GM19035 (cell line): ENCODE results near the gene INPP5B.
"Not testable (repeated sequence)": the region's sequence is repeated elsewhere in the genome, so short reads cannot be mapped to it uniquely, and the experiment has no call there.

Experiments
- ATAC-seq: cut with Tn5 transposase; IDR thresholded peaks from one replicate; pipeline ENCODE4 v1.9.1; 2021; ENCODE audit not compliant: unreplicated experiment

Gene INPP5B

GRCh38 chr1:37915476-37916093, 31.3 kb downstream of the INPP5B start:
- no peak for ATAC-seq

DNA sequence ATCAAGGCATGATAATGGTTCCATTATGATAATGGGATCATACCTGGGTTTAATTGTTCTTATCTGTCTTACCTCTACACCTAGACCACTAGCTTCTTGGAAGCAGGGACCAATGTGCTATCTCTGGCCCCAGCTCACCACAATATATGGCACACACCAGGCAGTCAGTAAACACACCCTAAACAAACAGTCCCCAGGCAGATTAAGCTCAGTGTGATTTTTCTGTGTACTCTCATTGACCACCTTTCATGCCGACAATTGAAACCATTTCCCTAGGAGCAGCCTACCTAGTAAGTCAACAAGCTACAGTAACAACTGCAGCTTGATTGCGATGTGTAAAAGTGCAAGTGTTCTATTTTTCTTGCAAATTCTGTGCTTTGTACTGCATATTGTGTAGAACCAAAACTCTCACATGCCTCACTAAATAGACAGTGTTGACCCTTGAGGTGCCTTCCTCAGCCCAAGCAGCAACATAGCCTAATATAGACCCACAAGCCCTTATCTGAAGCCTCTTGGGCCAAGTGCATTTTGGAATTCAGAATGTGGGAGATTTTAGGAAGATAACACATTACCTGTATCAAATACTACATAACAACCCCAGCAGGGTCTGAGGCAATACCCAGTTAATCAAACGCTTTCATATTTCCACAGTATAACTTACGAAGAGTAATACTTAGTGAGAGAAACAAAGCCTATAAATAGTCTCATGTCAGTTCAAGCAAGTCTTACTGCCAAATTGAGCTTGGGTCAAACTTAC, 32.0 kb downstream of the INPP5B start:
- no peak for ATAC-seq

DNA sequence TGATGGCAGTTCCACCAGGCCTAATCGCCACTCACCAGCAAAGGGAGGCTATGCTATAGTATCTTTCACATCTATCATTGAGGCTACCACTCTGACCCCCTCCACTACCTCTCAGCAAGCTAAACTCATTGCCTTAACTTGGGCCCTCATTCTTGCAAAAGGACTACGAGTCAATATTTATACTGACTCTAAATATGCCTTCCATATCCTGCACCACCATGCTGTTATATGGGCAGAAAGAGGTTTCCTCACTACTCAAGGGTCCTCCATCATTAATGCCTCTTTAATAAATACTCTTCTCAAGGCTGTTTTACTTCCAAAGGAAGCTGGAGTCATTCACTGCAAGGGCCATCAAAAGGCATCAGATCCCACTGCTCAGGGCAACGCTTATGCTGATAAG, 35.4 kb downstream of the INPP5B start:
- ATAC-seq, result not testable (repeated sequence)

DNA sequence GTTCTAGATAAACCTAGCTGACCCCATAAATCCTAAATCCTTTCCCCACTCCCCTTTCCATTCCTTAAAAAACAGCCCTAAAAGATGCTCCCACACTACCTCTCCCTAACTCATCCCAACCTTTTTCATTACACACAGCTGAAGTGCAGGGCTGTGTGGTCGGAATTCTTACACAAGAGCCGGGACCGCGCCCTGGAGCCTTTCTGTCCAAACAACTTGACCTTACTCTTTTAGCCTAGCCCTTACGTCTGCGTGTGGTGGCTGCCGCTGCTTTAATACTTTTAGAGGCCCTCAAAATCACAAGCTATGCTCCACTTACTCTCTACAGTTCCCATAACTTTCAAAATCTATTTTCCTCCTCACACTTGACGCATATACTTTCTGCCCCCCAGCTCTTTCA, 36.0 kb downstream of the INPP5B start:
- not testable (repeated sequence) for ATAC-seq

- ATAC-seq, result not testable (repeated sequence)
Measured at GRCh38 chr1:37908531-37908930, 38.3 kb downstream of the INPP5B start.

- ATAC-seq, result not testable (repeated sequence)
Measured at GRCh38 chr1:37907416-37908125, 39.3 kb downstream of the INPP5B start.

GRCh38 chr1:37906591-37906990, 40.3 kb downstream of the INPP5B start:
- ATAC-seq, result not testable (repeated sequence)

DNA sequence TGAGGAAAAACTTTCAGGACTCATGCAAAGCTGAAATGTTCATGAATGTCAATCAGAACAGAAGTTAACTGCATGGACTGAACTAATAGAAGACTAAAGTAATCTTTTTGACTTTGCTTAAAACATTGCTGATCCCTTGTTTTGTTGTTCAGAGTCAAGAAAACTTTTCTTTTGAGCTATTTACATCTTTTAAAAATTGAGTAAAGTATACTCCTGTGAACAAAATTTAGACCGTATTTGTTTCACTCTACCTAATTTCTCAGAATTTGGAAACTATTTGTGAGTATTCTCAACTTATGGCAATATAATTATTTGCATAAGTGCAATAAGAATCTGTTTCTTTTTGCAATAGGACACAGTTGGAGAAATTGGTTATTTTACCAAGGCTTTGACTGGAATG, 41.1 kb downstream of the INPP5B start:
- ATAC-seq, result no peak

DNA sequence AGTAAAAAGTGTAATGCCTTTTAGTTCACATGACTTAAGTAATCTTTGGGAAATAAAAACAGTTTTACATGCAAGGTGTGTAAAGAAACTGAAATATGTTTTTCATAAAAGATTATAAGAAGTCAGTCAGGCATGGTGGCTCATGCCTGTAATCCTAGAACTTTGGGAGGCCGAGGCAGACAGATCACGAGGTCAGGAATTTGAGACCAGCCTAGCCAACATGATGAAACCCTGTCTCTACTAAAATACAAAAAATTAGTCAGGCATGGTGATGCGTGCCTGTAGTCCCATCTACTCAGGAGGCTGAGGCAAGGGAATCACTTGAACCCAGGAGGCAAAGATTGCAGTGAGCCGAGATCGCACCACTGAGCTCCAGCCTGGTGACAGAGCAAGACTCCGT, 42.9 kb downstream of the INPP5B start:
- ATAC-seq, result not testable (repeated sequence)

- no peak for ATAC-seq
Measured at GRCh38 chr1:37902983-37903382, 43.9 kb downstream of the INPP5B start.

DNA sequence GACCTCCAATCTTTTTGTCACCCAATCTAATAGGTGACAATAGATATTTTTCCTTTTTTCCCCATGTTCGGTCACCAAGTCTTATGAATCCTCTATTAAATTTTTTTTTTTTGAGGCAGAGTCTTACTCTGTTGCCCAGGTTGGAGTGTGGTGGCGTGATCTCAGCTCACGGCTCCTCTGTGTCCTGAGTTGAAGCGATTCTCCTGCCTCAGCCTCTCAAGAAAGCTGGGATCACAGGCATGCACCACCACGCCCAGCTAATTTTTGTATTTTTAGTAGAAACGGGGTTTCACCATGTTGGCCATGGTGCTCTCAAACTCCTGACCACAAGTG, 45.0 kb downstream of the INPP5B start:
- no peak for ATAC-seq

DNA sequence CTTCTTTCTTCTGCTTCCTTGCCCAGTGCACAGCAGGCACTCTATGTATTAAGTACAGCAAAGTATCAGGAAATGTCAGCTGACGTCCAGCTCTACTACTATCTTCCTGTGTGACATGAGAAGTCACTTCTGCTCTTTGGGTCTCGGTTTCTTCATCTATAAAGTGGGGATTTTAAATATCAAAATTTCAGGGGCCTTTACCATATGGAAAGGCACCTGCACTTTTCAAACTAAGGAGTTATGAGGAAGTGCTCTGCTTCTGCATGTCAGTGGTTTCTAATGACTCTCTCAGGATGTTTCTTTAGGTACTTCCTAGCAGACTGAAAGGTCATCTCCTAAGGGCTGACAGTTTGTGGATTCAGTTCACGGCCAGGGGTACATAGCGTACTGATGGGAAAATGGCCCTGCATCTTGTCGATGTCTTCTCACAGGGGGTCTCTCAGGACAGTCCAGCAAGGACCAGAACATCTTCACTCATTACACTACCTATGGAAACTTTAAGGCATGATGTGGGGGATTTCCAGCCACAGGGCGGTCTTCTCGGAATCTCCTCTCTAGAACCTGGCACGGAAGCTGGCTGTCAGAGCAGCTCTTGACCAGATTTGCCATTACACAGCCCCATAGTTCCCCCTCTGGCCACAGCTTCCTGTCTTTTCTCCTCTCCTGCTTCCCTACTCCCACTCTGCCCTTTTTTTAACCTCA, 45.5 kb downstream of the INPP5B start:
- ATAC-seq, result peak; percentile 75

GRCh38 chr1:37897563-37897962, 49.3 kb downstream of the INPP5B start:
- ATAC-seq, result not testable (repeated sequence)

- ATAC-seq, result no peak
Measured at GRCh38 chr1:37893673-37894072, 53.2 kb downstream of the INPP5B start.

DNA sequence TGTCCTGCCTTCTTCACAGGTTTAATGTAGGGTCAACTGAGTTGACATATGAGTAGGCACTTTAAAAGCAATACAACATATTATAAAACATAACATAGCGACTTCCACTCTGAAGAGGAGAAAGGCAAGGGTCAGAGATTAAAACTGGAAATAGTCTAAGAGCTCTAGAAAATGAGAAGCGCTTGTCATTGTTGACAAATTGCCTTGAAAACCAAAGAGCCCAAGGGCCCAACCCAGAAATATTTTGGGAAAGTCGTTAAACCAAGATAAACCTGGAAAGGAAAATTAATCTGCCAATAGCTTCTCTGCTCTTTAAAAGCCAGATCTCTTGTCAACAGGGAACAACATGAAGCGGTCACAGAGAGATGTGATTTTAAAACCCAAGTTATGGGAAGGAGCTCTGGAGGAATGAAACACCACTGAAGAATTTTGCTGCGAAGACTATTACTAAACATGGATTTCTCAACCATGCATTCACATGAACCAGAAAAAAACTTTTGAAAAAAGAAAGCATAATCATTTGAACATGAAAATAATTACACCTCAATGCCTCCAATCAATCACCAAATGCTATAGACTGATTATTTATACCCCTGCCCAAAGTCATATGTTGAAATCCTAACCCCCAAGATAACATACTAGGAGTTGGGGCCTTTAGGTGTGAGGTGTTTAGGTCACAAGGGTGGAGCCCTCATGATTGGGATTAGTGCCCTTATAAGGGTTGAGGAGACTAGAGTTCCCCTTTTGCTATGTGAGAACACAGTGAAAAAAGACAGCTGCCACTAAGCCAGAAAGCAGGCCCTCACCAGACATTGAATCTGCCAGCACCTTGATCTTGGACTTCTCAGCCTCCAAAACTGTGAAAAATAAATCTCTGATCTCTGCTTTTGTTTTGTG, 54.5 kb downstream of the INPP5B start:
- no peak for ATAC-seq

DNA sequence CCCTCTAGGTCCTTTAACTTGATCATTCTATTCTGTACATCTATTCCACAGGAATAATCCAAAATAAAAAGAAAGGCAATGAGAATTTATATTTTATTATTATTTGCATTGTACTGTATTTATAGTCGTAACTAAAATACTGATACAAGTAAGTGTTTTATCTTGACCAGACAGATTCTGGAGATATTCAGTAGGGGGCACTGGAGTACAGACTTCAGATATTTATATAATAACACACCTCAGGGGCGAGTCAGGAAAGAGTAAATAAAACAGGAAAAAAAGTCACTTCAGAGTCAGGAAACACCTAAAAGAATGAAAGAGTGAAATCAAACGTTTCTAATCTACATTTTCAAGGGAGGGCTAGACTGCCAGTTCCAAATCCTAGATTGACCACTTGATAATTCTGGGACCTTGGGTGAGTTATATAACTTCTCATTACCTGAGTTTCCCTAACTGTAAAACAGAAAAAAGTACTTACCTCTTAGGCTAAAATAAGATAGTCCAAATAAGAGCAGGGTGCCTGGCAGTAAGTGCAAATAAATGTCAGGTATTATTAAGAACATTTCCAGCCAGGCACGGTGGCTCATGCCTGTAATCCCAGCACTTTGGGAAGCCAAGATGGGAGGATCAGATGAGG, 56.4 kb downstream of the INPP5B start:
- no peak for ATAC-seq

GRCh38 chr1:37888022-37888700, 58.7 kb downstream of the INPP5B start:
- no peak for ATAC-seq

GRCh38 chr1:37884145-37884544, 62.7 kb downstream of the INPP5B start:
- no peak for ATAC-seq

DNA sequence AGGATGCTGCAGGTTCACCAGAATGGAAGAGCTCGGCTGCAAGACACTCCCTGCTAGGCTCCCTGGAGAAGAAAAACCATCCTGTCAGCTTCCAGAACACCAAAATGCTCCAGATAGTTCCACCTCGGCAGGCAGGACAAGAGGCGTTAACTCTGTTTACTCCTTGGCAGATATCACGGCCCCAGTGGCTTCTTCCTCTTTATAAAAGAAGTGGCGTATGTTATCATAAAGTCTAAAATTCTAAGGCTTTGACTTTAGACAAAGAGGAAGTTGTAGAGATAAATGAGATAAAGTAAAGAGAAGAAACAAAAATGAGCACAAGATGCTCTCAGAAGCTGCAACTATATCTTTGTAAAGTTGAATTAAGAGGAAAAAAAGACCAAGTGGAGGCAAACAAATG, 63.2 kb downstream of the INPP5B start:
- no peak for ATAC-seq
